ENCODE data around the gene RPL27.

RPL27 gene

DNA sequence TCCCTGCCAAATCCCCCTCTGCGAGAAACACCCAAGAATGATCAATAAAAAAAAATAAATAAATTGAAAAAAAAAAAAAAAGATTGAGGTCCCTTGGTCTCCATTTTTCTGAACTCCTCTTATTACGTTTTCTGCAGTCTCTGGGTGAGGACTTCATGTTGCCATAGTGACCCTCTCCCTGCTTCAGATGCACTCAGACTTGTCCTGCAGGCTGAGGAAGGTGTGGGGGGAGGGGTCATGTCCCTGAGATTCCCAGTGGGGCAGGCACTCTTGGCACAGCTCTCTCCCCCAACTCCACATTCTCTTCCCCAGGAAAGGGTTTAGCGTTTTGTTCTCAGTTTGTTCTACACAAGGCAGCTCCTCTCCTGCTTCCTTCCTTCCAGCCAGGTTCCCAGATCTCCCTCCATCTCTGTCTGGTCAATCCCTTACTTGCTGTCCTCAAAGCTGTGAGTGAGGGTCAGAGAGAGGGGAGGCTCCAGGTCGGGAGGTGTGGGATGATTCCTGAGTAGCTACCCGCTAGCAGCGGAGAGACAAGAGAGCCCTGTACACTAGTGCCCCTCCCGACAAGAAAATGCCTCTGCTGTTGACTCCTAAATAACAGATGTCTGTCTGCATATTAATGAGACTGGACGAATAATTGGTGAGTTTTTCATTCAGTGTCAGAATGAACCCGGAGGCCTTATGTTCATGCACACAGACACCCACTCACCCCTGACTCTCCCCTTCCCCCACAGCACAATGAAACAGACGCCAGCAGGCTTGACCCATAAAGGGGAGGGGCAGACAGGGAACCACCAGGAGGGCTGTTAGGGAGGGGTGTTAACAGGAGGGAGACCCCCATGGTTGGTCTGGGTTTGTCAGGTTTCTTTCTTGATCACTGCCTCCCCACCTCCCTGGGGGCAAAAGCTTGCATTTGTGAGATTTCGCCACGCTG, 36.0 kb downstream of the RPL27 start:
- Histone ChIP-seq H3K4me1 (ENCODE audit: control insufficient read depth, insufficient read depth, low read length) (peaks cover 7% of the 10 kb centered on the region; the same call in 1 of the 2 replicates), H3K27me3 (ENCODE audit: control insufficient read depth, insufficient read depth, low read length) (no peaks in the 10 kb centered on the region), H3K36me3 (ENCODE audit: control insufficient read depth, insufficient read depth, low read length) (no peaks in the 10 kb centered on the region), H3K4me3 (ENCODE audit: low read length) (no peak overlapping the region), H3K9me3 (ENCODE audit: control insufficient read depth, insufficient read depth, low read length) (no peaks in the 10 kb centered on the region), H3K27ac (ENCODE audit: low read length) (no peak overlapping the region)
- DNase-seq (ENCODE audit: low read depth, low spot score): no peak
- WGBS (ENCODE audit: insufficient coverage, insufficient read length): no CpG with 5 or more reads among the region's 12 CpGs

GRCh38 chr17:43034894-43035293, 36.7 kb downstream of the RPL27 start:
- H3K27me3 ChIP-seq (ENCODE audit: control insufficient read depth, insufficient read depth, low read length): no peaks in the 10 kb centered on the region
- no peaks in the 10 kb centered on the region for H3K9me3 ChIP-seq (ENCODE audit: control insufficient read depth, insufficient read depth, low read length)
- no CpG with 5 or more reads among the region's 3 CpGs for WGBS (ENCODE audit: insufficient coverage, insufficient read length)
- peaks cover 7% of the 10 kb centered on the region; the same call in 1 of the 2 replicates for H3K4me1 ChIP-seq (ENCODE audit: control insufficient read depth, insufficient read depth, low read length)
- no peaks in the 10 kb centered on the region for H3K36me3 ChIP-seq (ENCODE audit: control insufficient read depth, insufficient read depth, low read length)
- H3K4me3 ChIP-seq (ENCODE audit: low read length): no peak overlapping the region
- no peak for DNase-seq (ENCODE audit: low read depth, low spot score)
- H3K27ac ChIP-seq (ENCODE audit: low read length): no peak overlapping the region

- DNase-seq (ENCODE audit: low read depth, low spot score): no peak
- WGBS (ENCODE audit: insufficient coverage, insufficient read length): no CpG with 5 or more reads among the region's 2 CpGs
- H3K36me3 ChIP-seq (ENCODE audit: control insufficient read depth, insufficient read depth, low read length): no peaks in the 10 kb centered on the region
- H3K27ac ChIP-seq (ENCODE audit: low read length): no peak overlapping the region
- H3K9me3 ChIP-seq (ENCODE audit: control insufficient read depth, insufficient read depth, low read length): no peaks in the 10 kb centered on the region
- peaks cover 1% of the 10 kb centered on the region; the same call in 1 of the 2 replicates for H3K4me1 ChIP-seq (ENCODE audit: control insufficient read depth, insufficient read depth, low read length)
- no peaks in the 10 kb centered on the region for H3K27me3 ChIP-seq (ENCODE audit: control insufficient read depth, insufficient read depth, low read length)
- no peak overlapping the region for H3K4me3 ChIP-seq (ENCODE audit: low read length)
These were observed 41.4 kb downstream of the RPL27 start for GRCh38 chr17:43039646-43040045.

GRCh38 chr17:43040655-43041054, 42.4 kb downstream of the RPL27 start:
- DNase-seq (ENCODE audit: low read depth, low spot score): no peak
- H3K9me3 ChIP-seq (ENCODE audit: control insufficient read depth, insufficient read depth, low read length): no peaks in the 10 kb centered on the region
- H3K27me3 ChIP-seq (ENCODE audit: control insufficient read depth, insufficient read depth, low read length): no peaks in the 10 kb centered on the region
- no CpG with 5 or more reads among the region's 2 CpGs for WGBS (ENCODE audit: insufficient coverage, insufficient read length)
- no peak overlapping the region for H3K4me3 ChIP-seq (ENCODE audit: low read length)
- H3K36me3 ChIP-seq (ENCODE audit: control insufficient read depth, insufficient read depth, low read length): no peaks in the 10 kb centered on the region
- H3K27ac ChIP-seq (ENCODE audit: low read length): peak overlapping the region; percentile 46
- peaks cover 1% of the 10 kb centered on the region; the same call in 1 of the 2 replicates for H3K4me1 ChIP-seq (ENCODE audit: control insufficient read depth, insufficient read depth, low read length)

DNA sequence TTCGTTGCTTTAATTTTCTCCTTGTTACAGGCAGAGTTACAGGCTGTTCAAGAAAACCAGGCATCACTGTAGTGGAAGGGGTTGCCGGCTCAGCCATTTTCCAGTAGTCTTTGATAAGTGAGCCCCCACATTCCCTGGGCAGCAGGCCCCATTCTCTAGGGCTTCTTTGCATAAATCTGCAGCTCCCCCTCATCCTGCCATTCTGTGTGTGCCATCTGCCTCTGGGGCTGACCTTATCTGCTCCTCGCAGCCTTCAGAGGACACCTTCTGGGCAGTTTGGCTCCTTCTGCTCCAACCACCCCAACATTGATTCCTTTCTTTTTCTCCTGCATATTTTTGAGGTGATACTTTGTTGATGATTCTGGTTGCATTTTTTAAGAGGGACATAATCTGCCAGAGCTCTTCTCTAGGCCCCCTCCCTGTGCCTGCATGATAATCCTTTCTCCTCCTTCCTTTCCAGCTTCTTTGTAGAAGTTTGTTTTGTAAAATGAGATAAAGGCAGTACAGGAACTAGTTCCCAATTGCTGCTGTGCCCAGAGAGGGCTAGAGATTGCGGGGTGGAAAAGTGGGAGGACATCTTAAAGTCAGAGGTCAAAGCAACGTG, 43.9 kb downstream of the RPL27 start:
- Histone ChIP-seq H3K4me3 (ENCODE audit: low read length) (no peak overlapping the region), H3K4me1 (ENCODE audit: control insufficient read depth, insufficient read depth, low read length) (peaks cover 1% of the 10 kb centered on the region; the same call in 1 of the 2 replicates), H3K9me3 (ENCODE audit: control insufficient read depth, insufficient read depth, low read length) (no peaks in the 10 kb centered on the region), H3K36me3 (ENCODE audit: control insufficient read depth, insufficient read depth, low read length) (no peaks in the 10 kb centered on the region), H3K27me3 (ENCODE audit: control insufficient read depth, insufficient read depth, low read length) (no peaks in the 10 kb centered on the region), H3K27ac (ENCODE audit: low read length) (peak overlapping the region; percentile 61)
- no CpG with 5 or more reads among the region's 5 CpGs for WGBS (ENCODE audit: insufficient coverage, insufficient read length)
- DNase-seq (ENCODE audit: low read depth, low spot score): no peak

DNA sequence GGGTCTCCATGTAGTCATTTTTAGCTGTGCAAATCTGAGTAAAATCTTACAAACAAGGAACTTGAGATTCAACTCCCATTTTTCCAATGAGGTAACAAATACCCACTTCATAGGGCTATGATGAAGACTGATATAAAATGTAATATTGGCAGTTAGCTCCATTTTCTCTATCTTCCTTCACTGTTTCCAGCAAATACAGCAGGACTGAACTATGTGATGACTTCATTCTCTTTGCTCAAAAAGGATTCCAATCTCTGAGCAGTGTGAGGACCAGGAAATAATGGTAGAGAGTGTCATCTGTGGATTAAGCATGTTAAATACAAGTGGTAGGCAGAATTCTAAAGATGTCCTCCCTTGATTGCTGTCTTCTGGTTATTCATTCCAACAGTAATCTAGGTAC, 45.1 kb downstream of the RPL27 start:
- H3K9me3 ChIP-seq (ENCODE audit: control insufficient read depth, insufficient read depth, low read length): no peaks in the 10 kb centered on the region
- no peak overlapping the region for H3K27ac ChIP-seq (ENCODE audit: low read length)
- no peak overlapping the region for H3K4me3 ChIP-seq (ENCODE audit: low read length)
- peaks cover 1% of the 10 kb centered on the region; the same call in 1 of the 2 replicates for H3K4me1 ChIP-seq (ENCODE audit: control insufficient read depth, insufficient read depth, low read length)
- no peak for DNase-seq (ENCODE audit: low read depth, low spot score)
- no peaks in the 10 kb centered on the region for H3K27me3 ChIP-seq (ENCODE audit: control insufficient read depth, insufficient read depth, low read length)
- no peaks in the 10 kb centered on the region for H3K36me3 ChIP-seq (ENCODE audit: control insufficient read depth, insufficient read depth, low read length)

DNA sequence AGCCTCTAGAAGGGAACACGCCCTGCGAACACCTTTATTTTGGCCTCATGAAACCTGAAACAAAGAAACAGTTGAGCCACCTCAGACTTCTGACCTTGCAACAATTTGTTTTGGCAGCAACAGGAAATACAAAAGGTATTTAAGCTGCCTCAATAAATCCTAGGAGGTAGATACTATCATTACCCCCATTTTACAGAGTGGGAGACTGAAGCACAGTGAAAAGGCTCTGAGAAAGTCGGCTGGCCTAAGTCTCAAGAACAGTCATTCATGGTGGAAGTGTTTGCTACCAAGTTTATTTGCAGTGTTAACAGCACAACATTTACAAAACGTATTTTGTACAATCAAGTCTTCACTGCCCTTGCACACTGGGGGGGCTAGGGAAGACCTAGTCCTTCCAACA, 45.8 kb downstream of the RPL27 start:
- Histone ChIP-seq H3K27ac (ENCODE audit: low read length) (no peak overlapping the region), H3K4me3 (ENCODE audit: low read length) (no peak overlapping the region), H3K4me1 (ENCODE audit: control insufficient read depth, insufficient read depth, low read length) (peaks cover 1% of the 10 kb centered on the region; the same call in 1 of the 2 replicates), H3K27me3 (ENCODE audit: control insufficient read depth, insufficient read depth, low read length) (no peaks in the 10 kb centered on the region), H3K36me3 (ENCODE audit: control insufficient read depth, insufficient read depth, low read length) (no peaks in the 10 kb centered on the region), H3K9me3 (ENCODE audit: control insufficient read depth, insufficient read depth, low read length) (no peaks in the 10 kb centered on the region)
- no CpG with 5 or more reads among the region's 4 CpGs for WGBS (ENCODE audit: insufficient coverage, insufficient read length)
- DNase-seq (ENCODE audit: low read depth, low spot score): no peak

DNA sequence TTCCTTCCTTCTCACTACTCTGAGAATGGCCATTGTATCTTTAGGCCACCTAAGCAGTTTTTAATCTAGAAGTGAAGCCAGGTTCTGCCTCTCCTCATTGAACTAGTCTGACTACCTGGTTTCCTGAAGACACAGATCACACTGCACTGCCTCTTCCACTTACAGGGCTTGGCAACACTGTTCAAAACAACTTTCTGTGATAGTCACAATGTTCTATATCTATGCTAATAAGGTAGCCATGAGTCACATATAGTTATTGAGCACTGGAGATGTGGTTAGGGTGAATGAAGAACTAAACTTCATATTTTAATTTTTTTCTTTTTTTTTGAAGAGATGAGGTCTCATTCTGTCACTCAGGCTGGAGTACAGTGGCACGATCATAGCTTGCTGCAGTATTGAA, 53.8 kb downstream of the RPL27 start:
- no peak overlapping the region for H3K27ac ChIP-seq (ENCODE audit: low read length)

More for the DNA sequence above, 53.8 kb downstream of the RPL27 start:
- no CpG with 5 or more reads among the region's 1 CpG for WGBS (ENCODE audit: insufficient coverage, insufficient read length)
- Histone ChIP-seq H3K4me1 (ENCODE audit: control insufficient read depth, insufficient read depth, low read length) (no peaks in the 10 kb centered on the region), H3K36me3 (ENCODE audit: control insufficient read depth, insufficient read depth, low read length) (no peaks in the 10 kb centered on the region; the same call in 1 of the 2 replicates), H3K27me3 (ENCODE audit: control insufficient read depth, insufficient read depth, low read length) (no peaks in the 10 kb centered on the region), H3K4me3 (ENCODE audit: low read length) (no peak overlapping the region), H3K9me3 (ENCODE audit: control insufficient read depth, insufficient read depth, low read length) (no peaks in the 10 kb centered on the region)
- DNase-seq (ENCODE audit: low read depth, low spot score): no peak
